Ovary (tissue), 3 donors: ENCODE data around the gene NELFA.

Experiments
- CTCF ChIP-seq, 3 donors: fragments of 450-650 bp in 2 of 3; fragments of 200-600 bp in 1 of 3; IDR thresholded peaks; one replicate each; pipeline versions ENCODE4 v1.5.1 to v1.8.0; 2016 to 2022; ENCODE audit warnings: antibody characterized with exemption in 3 of 3, mild to moderate bottlenecking in 1 of 3
- POLR2A ChIP-seq: fragments of 450-650 bp; IDR thresholded peaks from one replicate; pipeline ENCODE4 v1.6.1; 2017; ENCODE audit warnings: antibody characterized with exemption, mild to moderate bottlenecking, moderate library complexity
- donor health status: DM: no; HTN: no; CAD: no.

GRCh38 chr4:2015008-2015407, 6.2 kb upstream of the NELFA start:
- TF ChIP-seq CTCF (IDR thresholded peaks at IDR 0.05) (no peak), POLR2A (no peak)
